Upper lobe of right lung (tissue), 1 donor: ENCODE data around the gene MEIS2. TPM values are rescaled to one million over a fixed set of nuclear protein-coding genes. Genes with fewer than 3 reads are reported as not detected.

Experiments
- ATAC-seq: fragments of 200-7000 bp; cut with Tn5 transposase; one replicate; pipeline ENCODE4 v1.9.1; 2020; ENCODE audit warnings: mild to moderate bottlenecking, moderate library complexity
- DNase-seq: peaks from one replicate; pipeline ENCODE4 v3.0.0-alpha.2; 2020
- H3K27ac ChIP-seq: fragments of 200-600 bp; one replicate; pipeline ENCODE4 v1.8.0; 2022
- H3K27me3 ChIP-seq: fragments of 200-600 bp; one replicate; pipeline ENCODE4 v1.8.0; 2022; ENCODE audit warnings: mild to moderate bottlenecking
- H3K36me3 ChIP-seq: fragments of 200-600 bp; one replicate; pipeline ENCODE4 v1.8.0; 2022
- H3K4me1 ChIP-seq: fragments of 200-600 bp; one replicate; pipeline ENCODE4 v1.8.0; 2022
- H3K4me3 ChIP-seq: fragments of 200-600 bp; one replicate; pipeline ENCODE4 v1.8.0; 2022; ENCODE audit warnings: mild to moderate bottlenecking
- H3K9me3 ChIP-seq: fragments of 200-600 bp; one replicate; pipeline ENCODE4 v1.8.0; 2022
- CTCF ChIP-seq: fragments of 200-600 bp; IDR thresholded peaks from one replicate; pipeline ENCODE4 v1.8.0; 2022; ENCODE audit warnings: antibody characterized with exemption
- intact Hi-C: fragments of 100-400 bp; cut with DNase I; formaldehyde crosslinking; loops from one replicate; pipeline ENCODE4 v1.11.0; 2022
- total RNA-seq: library from RNA; stranded (reverse); fragmentation: NEBNext Ultra II Directional; extraction: Animal tissue kit (Norgen Biotek cat#: 25700); gene quantifications from one replicate; pipeline ENCODE4 v1.2.1, GENCODE V29; 2021
- donor health status: DM: no; HTN: yes; CAD: no; lungs with severe emphysema.

The MEIS2 gene
- total RNA-seq, 1 donor from 2014 or later: 26.7 TPM

- intact Hi-C loops: no loop called here
- H3K9me3 ChIP-seq: no peaks in the 10 kb centered on the region
- H3K36me3 ChIP-seq: peaks cover 7% of the 10 kb centered on the region
- TF ChIP-seq CTCF: no peak
- no peaks in the 10 kb centered on the region for H3K27me3 ChIP-seq
- no peak overlapping the region for H3K4me3 ChIP-seq
- no peak overlapping the region for H3K27ac ChIP-seq
- H3K4me1 ChIP-seq: peaks cover 7% of the 10 kb centered on the region
- no peak for DNase-seq
- peak; percentile 77 for ATAC-seq
Measured at GRCh38 chr15:37046876-37047614, 53.3 kb downstream of the MEIS2 start.

- no peak for TF ChIP-seq CTCF
Measured at GRCh38 chr15:37045859-37046740, 54.2 kb downstream of the MEIS2 start.

GRCh38 chr15:37044915-37045648 is 55.3 kb downstream of the MEIS2 start:
- TF ChIP-seq CTCF: no peak
- DNase-seq: no peak
- no peak for ATAC-seq
- intact Hi-C loops: no loop called here
- Histone ChIP-seq H3K27me3 (no peaks in the 10 kb centered on the region), H3K27ac (no peak overlapping the region), H3K4me3 (no peak overlapping the region), H3K36me3 (peaks cover 7% of the 10 kb centered on the region), H3K9me3 (no peaks in the 10 kb centered on the region), H3K4me1 (peaks cover 7% of the 10 kb centered on the region)

More at GRCh38 chr15:37045859-37046740, 54.2 kb downstream of the MEIS2 start:
- H3K27ac ChIP-seq: no peak overlapping the region
- H3K9me3 ChIP-seq: no peaks in the 10 kb centered on the region
- H3K4me1 ChIP-seq: peaks cover 7% of the 10 kb centered on the region
- no peaks in the 10 kb centered on the region for H3K27me3 ChIP-seq
- H3K4me3 ChIP-seq: no peak overlapping the region
- DNase-seq: no peak
- intact Hi-C loops: no loop called here
- ATAC-seq: peak; percentile 90
- peaks cover 7% of the 10 kb centered on the region for H3K36me3 ChIP-seq

- no peak for TF ChIP-seq CTCF
- intact Hi-C loops: no loop called here
- no peak for DNase-seq
- Histone ChIP-seq H3K9me3 (no peaks in the 10 kb centered on the region), H3K27me3 (no peaks in the 10 kb centered on the region), H3K4me3 (no peak overlapping the region), H3K4me1 (no peaks in the 10 kb centered on the region), H3K27ac (no peak overlapping the region), H3K36me3 (peaks cover 7% of the 10 kb centered on the region)
- ATAC-seq: no peak
Measured at GRCh38 chr15:37041836-37042235, 58.5 kb downstream of the MEIS2 start.

GRCh38 chr15:37041042-37041441 is 59.3 kb downstream of the MEIS2 start:
- Histone ChIP-seq H3K9me3 (no peaks in the 10 kb centered on the region), H3K27ac (no peak overlapping the region), H3K27me3 (no peaks in the 10 kb centered on the region), H3K4me3 (no peak overlapping the region), H3K36me3 (peaks cover 7% of the 10 kb centered on the region), H3K4me1 (no peaks in the 10 kb centered on the region)
- no peak for DNase-seq
- intact Hi-C loops: no loop called here
- no peak for ATAC-seq
- TF ChIP-seq CTCF: no peak
